Muscle of leg (tissue), 11 donors: Measurements from ENCODE around the gene TMEM220. TPM values are rescaled to one million over a fixed set of nuclear protein-coding genes. Genes with fewer than 3 reads are reported as not detected.

Source experiments
- DNase-seq: peaks from one replicate; pipeline ENCODE4 v3.0.0; 2013
- H3K27ac ChIP-seq: one replicate; pipeline ENCODE4 v1.5.1; 2013; ENCODE audit warnings: mild to moderate bottlenecking, low read length, control low read depth
- H3K27me3 ChIP-seq: one replicate; pipeline ENCODE4 v1.6.1; 2013; ENCODE audit warnings: low read length; ENCODE audit not compliant: control insufficient read depth, insufficient read depth
- H3K36me3 ChIP-seq: one replicate; pipeline ENCODE4 v1.6.1; 2013; ENCODE audit warnings: low read length; ENCODE audit not compliant: control insufficient read depth, insufficient read depth
- H3K4me1 ChIP-seq: one replicate; pipeline ENCODE4 v1.6.1; 2013; ENCODE audit warnings: low read length; ENCODE audit not compliant: control insufficient read depth, insufficient read depth
- H3K4me3 ChIP-seq: one replicate; pipeline ENCODE4 v1.5.1; 2013; ENCODE audit warnings: low read length, control low read depth
- H3K9me3 ChIP-seq: replicated peaks from 2 replicates; pipeline ENCODE4 v1.6.1; 2013; ENCODE audit warnings: low read depth, low read length; ENCODE audit not compliant: control insufficient read depth
- WGBS: methylation state at CpG from one replicate; pipeline ENCODE4 v1.1.5; 2013; ENCODE audit warnings: missing lambda C conversion rate; ENCODE audit not compliant: insufficient coverage; 5-methylcytosine and 5-hydroxymethylcytosine counted together
- polyA plus RNA-seq, 8 donors: library from polyadenylated mRNA; unstranded; fragments of 120-200 nt; gene quantifications; one replicate each; pipeline versions ENCODE4 v1.2.1 to v1.2.3, GENCODE V29; 2013; ENCODE audit warnings: inconsistent platforms in 1 of 8, low replicate concordance in 1 of 8; ENCODE audit not compliant: insufficient read length in 8 of 8, insufficient read depth in 1 of 8
- total RNA-seq: library from RNA; stranded (reverse); fragments of 120-200 nt; gene quantifications from one replicate; pipeline ENCODE4 v1.2.4, GENCODE V29; 2013

Gene TMEM220
- total and polyA plus RNA-seq, 9 donors, result 5.1 to 13.4 (median 7.5) TPM

GRCh38 chr17:10744501-10745000 lies 14.7 kb upstream of the TMEM220 start:
- H3K36me3 ChIP-seq, result no peaks in the 10 kb centered on the region
- no peak overlapping the region for H3K27ac ChIP-seq
- H3K27me3 ChIP-seq, result no peaks in the 10 kb centered on the region
- DNase-seq, result no peak
- H3K4me1 ChIP-seq, result peaks cover 5% of the 10 kb centered on the region
- no peaks in the 10 kb centered on the region for H3K9me3 ChIP-seq
- 83% methylated on average over 1 of the region's 7 CpGs for WGBS
- no peak overlapping the region for H3K4me3 ChIP-seq

GRCh38 chr17:10743316-10744009 lies 13.6 kb upstream of the TMEM220 start:
- Histone ChIP-seq H3K27ac (peak overlapping the region; percentile 59), H3K4me1 (peaks cover 5% of the 10 kb centered on the region), H3K36me3 (no peaks in the 10 kb centered on the region), H3K9me3 (no peaks in the 10 kb centered on the region), H3K4me3 (no peak overlapping the region), H3K27me3 (no peaks in the 10 kb centered on the region)
- WGBS, result no CpG with 5 or more reads among the region's 8 CpGs
- DNase-seq, result peak; percentile 93

- H3K4me3 ChIP-seq, result no peak overlapping the region
- H3K9me3 ChIP-seq, result no peaks in the 10 kb centered on the region
- H3K4me1 ChIP-seq, result peaks cover 7% of the 10 kb centered on the region
- no peak for DNase-seq
- no peak overlapping the region for H3K27ac ChIP-seq
- WGBS, result 50% methylated on average over 2 of the region's 6 CpGs
- H3K27me3 ChIP-seq, result no peaks in the 10 kb centered on the region
- no peaks in the 10 kb centered on the region for H3K36me3 ChIP-seq
Measured at GRCh38 chr17:10742431-10742830, 12.6 kb upstream of the TMEM220 start.

GRCh38 chr17:10741416-10742135 lies 11.8 kb upstream of the TMEM220 start:
- no peak for DNase-seq
- Histone ChIP-seq H3K27ac (no peak overlapping the region), H3K36me3 (no peaks in the 10 kb centered on the region), H3K4me3 (no peak overlapping the region), H3K4me1 (peaks cover 7% of the 10 kb centered on the region), H3K9me3 (no peaks in the 10 kb centered on the region), H3K27me3 (no peaks in the 10 kb centered on the region)
- 71% methylated on average over 8 of the region's 10 CpGs for WGBS

GRCh38 chr17:10739386-10739785 lies 9.6 kb upstream of the TMEM220 start:
- Histone ChIP-seq H3K27me3 (no peaks in the 10 kb centered on the region), H3K36me3 (no peaks in the 10 kb centered on the region), H3K4me1 (peaks cover 7% of the 10 kb centered on the region), H3K9me3 (no peaks in the 10 kb centered on the region), H3K27ac (no peak overlapping the region), H3K4me3 (no peak overlapping the region)
- 61% methylated on average over 3 of the region's 5 CpGs for WGBS
- no peak for DNase-seq

- Histone ChIP-seq H3K27me3 (no peaks in the 10 kb centered on the region), H3K36me3 (no peaks in the 10 kb centered on the region), H3K4me3 (no peak overlapping the region), H3K9me3 (no peaks in the 10 kb centered on the region), H3K4me1 (peaks cover 7% of the 10 kb centered on the region), H3K27ac (no peak overlapping the region)
- 9% methylated on average over 4 of the region's 5 CpGs for WGBS
- peak; percentile 92 for DNase-seq
Measured at GRCh38 chr17:10738521-10739258, 8.9 kb upstream of the TMEM220 start.

- H3K4me3 ChIP-seq, result no peak overlapping the region
- H3K36me3 ChIP-seq, result no peaks in the 10 kb centered on the region
- no peaks in the 10 kb centered on the region for H3K9me3 ChIP-seq
- no peak for DNase-seq
- peaks cover 7% of the 10 kb centered on the region for H3K4me1 ChIP-seq
- 69% methylated on average over 3 of the region's 3 CpGs for WGBS
- no peak overlapping the region for H3K27ac ChIP-seq
- H3K27me3 ChIP-seq, result no peaks in the 10 kb centered on the region
Measured at GRCh38 chr17:10737736-10738135, 7.9 kb upstream of the TMEM220 start.

GRCh38 chr17:10737168-10737622 lies 7.4 kb upstream of the TMEM220 start:
- Histone ChIP-seq H3K27ac (no peak overlapping the region), H3K4me1 (peaks cover 7% of the 10 kb centered on the region), H3K36me3 (no peaks in the 10 kb centered on the region), H3K9me3 (no peaks in the 10 kb centered on the region), H3K4me3 (no peak overlapping the region), H3K27me3 (no peaks in the 10 kb centered on the region)
- WGBS, result 0% methylated on average over 1 of the region's 6 CpGs
- peak; percentile 80 for DNase-seq

- no peak overlapping the region for H3K4me3 ChIP-seq
- no peak overlapping the region for H3K27ac ChIP-seq
- H3K36me3 ChIP-seq, result no peaks in the 10 kb centered on the region
- no peaks in the 10 kb centered on the region for H3K27me3 ChIP-seq
- no peak for DNase-seq
- no peaks in the 10 kb centered on the region for H3K9me3 ChIP-seq
- peaks cover 7% of the 10 kb centered on the region for H3K4me1 ChIP-seq
- no CpG with 5 or more reads among the region's 4 CpGs for WGBS
Measured at GRCh38 chr17:10735821-10736220, 6.0 kb upstream of the TMEM220 start.

GRCh38 chr17:10735251-10735650 lies 5.4 kb upstream of the TMEM220 start:
- Histone ChIP-seq H3K4me1 (peaks cover 9% of the 10 kb centered on the region), H3K27ac (no peak overlapping the region), H3K36me3 (no peaks in the 10 kb centered on the region), H3K4me3 (no peak overlapping the region), H3K27me3 (no peaks in the 10 kb centered on the region), H3K9me3 (no peaks in the 10 kb centered on the region)
- no peak for DNase-seq
- WGBS, result 50% methylated on average over 1 of the region's 2 CpGs
